IMR-90 (cell line): Measurements from ENCODE around the gene VWA8. TPM values are rescaled to one million over a fixed set of nuclear protein-coding genes. Genes with fewer than 3 reads are reported as not detected.

Experiments
- ATAC-seq: fragments of 200-7000 bp; cut with Tn5 transposase; 2 replicates; pipeline ENCODE4 v1.9.1; 2020; ENCODE audit warnings: low read depth, mild to moderate bottlenecking, moderate library complexity
- BruUV-seq: library from RNA; stranded (reverse); fragments of 400-500 nt; replicated peaks from 2 replicates; lab custom pipeline; 2021; lab: Mats Ljungman, UMichigan
- CTCF ChIA-PET: fragments of 300-600 bp; formaldehyde crosslinking; extraction: SDS; loops from one replicate; lab custom pipeline; 2021; ENCODE audit warnings: antibody characterized with exemption; lab: Yijun Ruan, JAX
- POLR2A ChIA-PET: fragments of 300-600 bp; sonication (Branson Sonifier 250); formaldehyde crosslinking; loops from one replicate; lab custom pipeline; 2022; ENCODE audit warnings: antibody characterized with exemption; ENCODE audit not compliant: unreplicated experiment; lab: Charles Lee
- DNase-seq: peaks from one replicate; pipeline ENCODE4 v3.0.0; 2013
- H2AFZ ChIP-seq: replicated peaks from 2 replicates; pipeline ENCODE3; 2013; ENCODE audit warnings: low read length, mild to moderate bottlenecking; ENCODE audit not compliant: poor library complexity
- H2AK5ac ChIP-seq: 2 replicates; pipeline ENCODE4 v1.6.1; 2013; ENCODE audit warnings: low read depth, low read length, inconsistent platforms
- H2AK9ac ChIP-seq: replicated peaks from 2 replicates; pipeline ENCODE3; 2013; ENCODE audit warnings: mild to moderate bottlenecking, low read depth, low read length, moderate library complexity; ENCODE audit not compliant: poor library complexity
- H2BK120ac ChIP-seq: 2 replicates; pipeline ENCODE4 v1.6.1; 2013; ENCODE audit warnings: low read depth, low read length, inconsistent platforms
- H2BK15ac ChIP-seq: 3 replicates; pipeline ENCODE4 v1.6.1; 2013; ENCODE audit warnings: low read depth, low read length, inconsistent platforms
- H2BK20ac ChIP-seq: 2 replicates; pipeline ENCODE4 v1.6.1; 2013; ENCODE audit warnings: low read depth, mild to moderate bottlenecking, inconsistent platforms, low read length, moderate library complexity
- H2BK5ac ChIP-seq: 2 replicates; pipeline ENCODE4 v1.6.1; 2013; ENCODE audit warnings: mild to moderate bottlenecking, low read depth, low read length, inconsistent platforms; ENCODE audit not compliant: poor library complexity, severe bottlenecking
- H3K14ac ChIP-seq: replicated peaks from 2 replicates; pipeline ENCODE4 v1.6.1; 2013; ENCODE audit warnings: low read depth, low read length, inconsistent platforms
- H3K18ac ChIP-seq: 2 replicates; pipeline ENCODE4 v1.6.1; 2013; ENCODE audit warnings: low read depth, low read length, control low read depth
- H3K23ac ChIP-seq: 2 replicates; pipeline ENCODE4 v1.6.1; 2013; ENCODE audit warnings: low read depth, low read length, inconsistent platforms
- H3K27ac ChIP-seq: 2 replicates; pipeline ENCODE4 v1.5.1; 2013; ENCODE audit warnings: mild to moderate bottlenecking, control low read depth, low read length; ENCODE audit not compliant: insufficient read depth
- H3K27me3 ChIP-seq: 2 replicates; pipeline ENCODE4 v1.6.1; 2013; ENCODE audit warnings: low read length; ENCODE audit not compliant: control insufficient read depth, insufficient read depth
- H3K36me3 ChIP-seq: 2 replicates; pipeline ENCODE4 v1.6.1; 2013; ENCODE audit warnings: low read length, mixed read lengths; ENCODE audit not compliant: control insufficient read depth, insufficient read depth
- H3K4ac ChIP-seq: 2 replicates; pipeline ENCODE4 v1.6.1; 2013; ENCODE audit warnings: low read depth, low read length, inconsistent platforms
- H3K4me1 ChIP-seq: 2 replicates; pipeline ENCODE4 v1.6.1; 2013; ENCODE audit warnings: low read length, mixed read lengths; ENCODE audit not compliant: control insufficient read depth, insufficient read depth
- H3K4me2 ChIP-seq: 2 replicates; pipeline ENCODE4 v1.6.1; 2013; ENCODE audit warnings: low read depth, mild to moderate bottlenecking, control low read depth, low read length, moderate library complexity
- H3K4me3 ChIP-seq: 2 replicates; pipeline ENCODE4 v1.5.1; 2013; ENCODE audit warnings: low read depth, mild to moderate bottlenecking, control low read depth, low read length, moderate library complexity; ENCODE audit not compliant: insufficient read depth
- H3K56ac ChIP-seq: 2 replicates; pipeline ENCODE4 v1.6.1; 2013; ENCODE audit warnings: low read length, inconsistent platforms; ENCODE audit not compliant: insufficient read depth; ENCODE audit errors: extremely low read depth
- H3K79me1 ChIP-seq, 2 experiments: 2 replicates each; pipeline ENCODE4 v1.6.1; 2013; ENCODE audit warnings: low read length in 2 of 2, inconsistent platforms in 1 of 2, low read depth in 1 of 2
- H3K9ac ChIP-seq: 2 replicates; pipeline ENCODE4 v1.6.1; 2013; ENCODE audit warnings: low read depth, low read length, control low read depth
- H3K9me1 ChIP-seq: 2 replicates; pipeline ENCODE4 v1.6.1; 2013; ENCODE audit warnings: low read length, inconsistent platforms; ENCODE audit not compliant: insufficient read depth
- H3K9me3 ChIP-seq: 2 replicates; pipeline ENCODE4 v1.6.1; 2013; ENCODE audit warnings: low read length; ENCODE audit not compliant: control insufficient read depth, insufficient read depth
- H4K20me1 ChIP-seq: 2 replicates; pipeline ENCODE4 v1.6.1; 2013; ENCODE audit warnings: low read length, inconsistent platforms; ENCODE audit not compliant: insufficient read depth
- H4K5ac ChIP-seq: 2 replicates; pipeline ENCODE4 v1.6.1; 2013; ENCODE audit warnings: mild to moderate bottlenecking, low read depth, low read length, control low read depth
- H4K8ac ChIP-seq, 2 experiments: 2 replicates each; pipeline ENCODE4 v1.6.1; 2013; ENCODE audit warnings: low read depth in 2 of 2, low read length in 2 of 2, control low read depth in 1 of 2, inconsistent platforms in 1 of 2
- H4K91ac ChIP-seq: 2 replicates; pipeline ENCODE4 v1.6.1; 2013; ENCODE audit warnings: low read depth, low read length, inconsistent platforms; ENCODE audit not compliant: insufficient read depth
- BHLHE40 ChIP-seq: fragments of 150-350 bp; IDR thresholded peaks from 2 replicates; pipeline ENCODE4 v1.6.1; 2016; ENCODE audit warnings: mild to moderate bottlenecking, low read depth, low read length
- CHD1 ChIP-seq: IDR thresholded peaks from 2 replicates; pipeline ENCODE4 v1.6.1; 2012; ENCODE audit warnings: low read depth, low read length, improper control_type of control experiment
- CTCF ChIP-seq: conservative IDR thresholded peaks from 2 replicates; pipeline ENCODE4 v1.5.1; 2012; ENCODE audit warnings: mild to moderate bottlenecking, low read depth, low read length, improper control_type of control experiment
- ELK1 ChIP-seq: fragments of 150-350 bp; IDR thresholded peaks from 2 replicates; pipeline ENCODE4 v1.6.1; 2016; ENCODE audit warnings: low read depth, mild to moderate bottlenecking, low read length, moderate library complexity, borderline replicate concordance
- MAFK ChIP-seq: IDR thresholded peaks from 2 replicates; pipeline ENCODE4 v1.6.1; 2012; ENCODE audit warnings: low read depth, low read length, improper control_type of control experiment
- MAZ ChIP-seq: IDR thresholded peaks from 2 replicates; pipeline ENCODE4 v1.6.1; 2012; ENCODE audit warnings: low read depth, mild to moderate bottlenecking, low read length, improper control_type of control experiment, moderate library complexity, borderline replicate concordance
- MXI1 ChIP-seq: IDR thresholded peaks from 2 replicates; pipeline ENCODE4 v1.6.1; 2012; ENCODE audit warnings: low read depth, mild to moderate bottlenecking, low read length, moderate library complexity, borderline replicate concordance
- NFE2L2 ChIP-seq: fragments of 150-350 bp; IDR thresholded peaks from 2 replicates; pipeline ENCODE4 v1.6.1; 2016; ENCODE audit warnings: low read depth, mild to moderate bottlenecking, low read length
- POLR2A ChIP-seq: IDR thresholded peaks from 2 replicates; pipeline ENCODE4 v1.6.1; 2012; ENCODE audit warnings: mild to moderate bottlenecking, low read depth, low read length
- RCOR1 ChIP-seq: IDR thresholded peaks from 2 replicates; pipeline ENCODE4 v1.6.1; 2012; ENCODE audit warnings: mild to moderate bottlenecking, low read length, improper control_type of control experiment; ENCODE audit not compliant: insufficient replicate concordance
- SMC3 ChIP-seq: fragments of 150-350 bp; IDR thresholded peaks from 2 replicates; pipeline ENCODE4 v1.6.1; 2016; ENCODE audit warnings: low read depth, mild to moderate bottlenecking, antibody characterized with exemption, low read length, moderate library complexity
- USF2 ChIP-seq: fragments of 150-350 bp; IDR thresholded peaks from 2 replicates; pipeline ENCODE4 v1.6.1; 2017; ENCODE audit warnings: mild to moderate bottlenecking, antibody characterized with exemption, low read length, low read depth
- WGBS, 2 experiments: methylation state at CpG; one replicate each; pipeline versions ENCODE4 v1.1.5 to v1.1.7; 2013; ENCODE audit warnings: missing lambda C conversion rate in 2 of 2; ENCODE audit not compliant: insufficient read length in 1 of 2; ENCODE audit errors: extremely low coverage in 2 of 2; 5-methylcytosine and 5-hydroxymethylcytosine counted together
- dilution Hi-C: fragments of 300-500 bp; cut with HindIII; formaldehyde crosslinking; loops from one replicate; pipeline ENCODE4 v1.14.3; 2018; ENCODE audit warnings: low sequenced_read_pairs; ENCODE audit not compliant: unreplicated experiment
- in situ Hi-C: fragments of 300-500 bp; cut with MboI; formaldehyde crosslinking; loops from 3 replicates; pipeline ENCODE4 v1.14.3; 2019; ENCODE audit warnings: low sequenced_read_pairs, inconsistent platforms, mixed read lengths
- intact Hi-C: fragments of 100-400 bp; cut with micrococcal nuclease; formaldehyde crosslinking; loops from 2 replicates; pipeline ENCODE4 v1.10.0; 2022
- polyA plus RNA-seq, 3 experiments: library from polyadenylated mRNA; depleted of rRNA; stranded (reverse); fragments of >200 nt; gene quantifications; 2 replicates each; pipeline ENCODE4 v1.2.3, GENCODE V29; 2012; ENCODE audit warnings: low replicate concordance in 1 of 3
- total RNA-seq: library from RNA; depleted of rRNA; stranded (reverse); fragments of >200 nt; gene quantifications from 2 replicates; pipeline ENCODE4 v1.2.3, GENCODE V29; 2012

The VWA8 gene
- total and polyA plus RNA-seq, 2 of the 4 experiments (the other 2 are of a cell fraction) = 5.9 to 18.3 TPM

GRCh38 chr13:41791056-41791455 is 169.9 kb downstream of the VWA8 start (continued):
- no peak for TF ChIP-seq POLR2A
- no peak for TF ChIP-seq NFE2L2

DNA sequence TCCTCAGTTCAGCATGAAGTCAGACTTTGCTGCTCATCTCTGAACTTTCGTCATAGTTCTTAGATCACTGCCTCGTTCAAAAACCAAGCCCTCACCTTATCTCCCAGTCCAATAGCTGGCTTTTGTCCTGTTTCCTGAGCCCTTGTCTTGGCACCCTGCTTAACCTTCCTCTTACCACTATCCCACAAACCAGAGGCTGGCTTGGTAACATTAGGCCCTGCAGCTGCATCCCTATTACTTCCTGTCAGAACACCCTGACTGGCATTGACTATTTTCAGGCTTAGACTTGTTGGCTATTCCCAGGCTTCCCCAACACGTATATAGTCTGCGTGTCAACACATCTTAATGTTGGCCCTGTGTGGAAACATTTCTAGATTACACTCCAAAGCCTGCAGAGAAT is 172.4 kb downstream of the VWA8 start:
- TF ChIP-seq MXI1 = no peak
- TF ChIP-seq BHLHE40 = no peak
- TF ChIP-seq USF2 = no peak
- TF ChIP-seq MAZ = no peak
- TF ChIP-seq CTCF = no peak
- TF ChIP-seq NFE2L2 = no peak
- TF ChIP-seq MAFK = no peak
- no peak for TF ChIP-seq CHD1
- no peak for TF ChIP-seq RCOR1
- no peak for TF ChIP-seq ELK1
- no peak for TF ChIP-seq SMC3
- Histone ChIP-seq H4K5ac (no peak overlapping the region), H3K4me2 (no peak overlapping the region), H3K27me3 (no peaks in the 10 kb centered on the region), H4K91ac (no peak overlapping the region), H2BK20ac (no peak overlapping the region), H3K23ac (no peak overlapping the region), H2AFZ (no peak overlapping the region), H3K4me3 (no peak overlapping the region), H2AK5ac (no peak overlapping the region), H3K9me3 (no peaks in the 10 kb centered on the region), H2AK9ac (no peak overlapping the region), H3K18ac (no peak overlapping the region), H3K4me1 (no peaks in the 10 kb centered on the region), H3K27ac (no peak overlapping the region), H2BK5ac (no peak overlapping the region), H3K56ac (no peak overlapping the region), H4K8ac (no peak overlapping the region), H4K20me1 (no peaks in the 10 kb centered on the region), H3K4ac (no peak overlapping the region), H2BK15ac (no peak overlapping the region), H2BK120ac (no peak overlapping the region), H3K14ac (no peak overlapping the region), H3K36me3 (no peaks in the 10 kb centered on the region), H3K9ac (no peak overlapping the region), H3K79me1 (no peaks in the 10 kb centered on the region), H3K9me1 (no peaks in the 10 kb centered on the region)
- CTCF ChIA-PET = no interaction called here
- POLR2A ChIA-PET = no interaction called here
- WGBS, 2 experiments = 89% methylated on average over 3 of the region's 4 CpGs; no CpG with 5 or more reads in 1 of the 2 experiments
- DNase-seq (no peak), ATAC-seq (no peak)
- intact Hi-C loops = no loop called here
- dilution Hi-C loops = no loop called here
- no TSS peak for BruUV-seq
- in situ Hi-C loops = no loop called here
